Endodermal cell (in vitro differentiated cells): ENCODE results near the gene LDAH. TPM values are rescaled to one million over a fixed set of nuclear protein-coding genes. Genes with fewer than 3 reads are reported as not detected.

Source experiments
- DNase-seq: peaks from one replicate; pipeline ENCODE4 v3.0.0-alpha.2; 2017
- H3K27ac ChIP-seq: 2 replicates; pipeline ENCODE4 v1.5.1; 2013; ENCODE audit warnings: mild to moderate bottlenecking, low read depth, low read length, moderate library complexity
- H3K27me3 ChIP-seq: 2 replicates; pipeline ENCODE4 v1.6.1; 2013; ENCODE audit warnings: mild to moderate bottlenecking, low read length, moderate library complexity; ENCODE audit not compliant: insufficient read depth, control insufficient read depth, poor library complexity, severe bottlenecking
- H3K36me3 ChIP-seq: 2 replicates; pipeline ENCODE4 v1.7.0; 2013; ENCODE audit warnings: mild to moderate bottlenecking, low read length, moderate library complexity; ENCODE audit not compliant: control insufficient read depth, insufficient read depth
- H3K4me1 ChIP-seq: one replicate; pipeline ENCODE4 v1.7.0; 2013; ENCODE audit warnings: low read length; ENCODE audit not compliant: control insufficient read depth, insufficient read depth
- H3K4me3 ChIP-seq: 2 replicates; pipeline ENCODE4 v1.5.1; 2013; ENCODE audit warnings: mild to moderate bottlenecking, low read length, moderate library complexity
- H3K9ac ChIP-seq: 2 replicates; pipeline ENCODE4 v1.6.1; 2013; ENCODE audit warnings: mild to moderate bottlenecking, low read length, moderate library complexity; ENCODE audit not compliant: poor library complexity, severe bottlenecking; ENCODE audit errors: extremely low read depth
- H3K9me3 ChIP-seq: 2 replicates; pipeline ENCODE4 v1.6.1; 2013; ENCODE audit warnings: mild to moderate bottlenecking, low read length, moderate library complexity; ENCODE audit not compliant: control insufficient read depth
- H3K27ac Mint-ChIP-seq: 2 replicates; pipeline ENCODE4 v1.8.0; 2020; ENCODE audit warnings: mixed read lengths
- H3K27me3 Mint-ChIP-seq: 2 replicates; pipeline ENCODE4 v1.8.0; 2021; ENCODE audit warnings: mild to moderate bottlenecking, mixed read lengths; ENCODE audit not compliant: insufficient read depth
- H3K36me3 Mint-ChIP-seq: 2 replicates; pipeline ENCODE4 v1.8.0; 2020; ENCODE audit warnings: low read depth, mixed read lengths
- H3K4me1 Mint-ChIP-seq: 2 replicates; pipeline ENCODE4 v1.8.0; 2020; ENCODE audit warnings: mixed read lengths
- H3K4me3 Mint-ChIP-seq: 2 replicates; pipeline ENCODE4 v1.8.0; 2020; ENCODE audit warnings: mild to moderate bottlenecking, moderate library complexity, mixed read lengths
- H3K9me3 Mint-ChIP-seq: 2 replicates; pipeline ENCODE4 v1.8.0; 2020; ENCODE audit warnings: mild to moderate bottlenecking, mixed read lengths
- CTCF ChIP-seq: fragments of 200-600 bp; sonication (generic); conservative IDR thresholded peaks from 2 replicates; pipeline ENCODE4 v1.5.0; 2021; ENCODE audit warnings: antibody characterized with exemption, mild to moderate bottlenecking
- WGBS, 2 experiments: methylation state at CpG; one replicate each; pipeline versions ENCODE4 v1.1.5 to v1.1.7; 2013; ENCODE audit warnings: missing lambda C conversion rate in 2 of 2, mixed read lengths in 1 of 2; ENCODE audit not compliant: insufficient coverage in 1 of 2, insufficient read length in 1 of 2; 5-methylcytosine and 5-hydroxymethylcytosine counted together
- total RNA-seq, 2 donors: library from RNA; stranded (reverse); fragmentation: NEBNext Ultra II Directional in 1 of 2; extraction: Animal tissue kit (Norgen Biotek cat#: 25700) in 1 of 2; gene quantifications; 2 replicates in 1 of 2; 3 replicates in 1 of 2; pipeline ENCODE4 v1.2.1, GENCODE V29; 2021

Gene LDAH
- total RNA-seq, 2 donors from 2014 or later: 28.7 to 42.2 TPM

GRCh38 chr2:20697322-20697934, 125.5 kb downstream of the LDAH start:
- Mint-ChIP-seq H3K27me3 (no peaks in the 10 kb centered on the region), H3K4me3 (no peak overlapping the region), H3K27ac (no peak overlapping the region), H3K36me3 (no peaks in the 10 kb centered on the region), H3K9me3 (no peaks in the 10 kb centered on the region), H3K4me1 (no peaks in the 10 kb centered on the region)
- Histone ChIP-seq H3K4me1 (no peaks in the 10 kb centered on the region), H3K27ac (no peak overlapping the region), H3K9ac (no peak overlapping the region), H3K4me3 (no peak overlapping the region), H3K27me3 (no peaks in the 10 kb centered on the region), H3K36me3 (peaks cover 26% of the 10 kb centered on the region), H3K9me3 (no peaks in the 10 kb centered on the region)
- no CpG with 5 or more reads among the region's 2 CpGs for WGBS, 2 experiments
- TF ChIP-seq CTCF: no peak
- no peak for DNase-seq

GRCh38 chr2:20696366-20696765, 126.5 kb downstream of the LDAH start:
- Histone ChIP-seq H3K36me3 (peaks cover 26% of the 10 kb centered on the region), H3K27ac (no peak overlapping the region), H3K27me3 (no peaks in the 10 kb centered on the region), H3K9me3 (no peaks in the 10 kb centered on the region), H3K4me3 (no peak overlapping the region), H3K4me1 (no peaks in the 10 kb centered on the region), H3K9ac (no peak overlapping the region)
- no peaks in the 10 kb centered on the region for H3K4me1 Mint-ChIP-seq
- H3K4me3 Mint-ChIP-seq: no peak overlapping the region
- no peaks in the 10 kb centered on the region for H3K9me3 Mint-ChIP-seq
- no peak overlapping the region for H3K27ac Mint-ChIP-seq
- 97 to 100% methylated on average over 1 to 2 of the region's 2 CpGs for WGBS, 2 experiments
- H3K27me3 Mint-ChIP-seq: no peaks in the 10 kb centered on the region
- no peaks in the 10 kb centered on the region for H3K36me3 Mint-ChIP-seq
- no peak for TF ChIP-seq CTCF
- DNase-seq: no peak

- no peaks in the 10 kb centered on the region for H3K4me1 Mint-ChIP-seq
- no peaks in the 10 kb centered on the region for H3K27me3 ChIP-seq
- WGBS, 2 experiments: 88 to 96% methylated on average over 3 of the region's 3 CpGs
- peaks cover 8% of the 10 kb centered on the region for H3K36me3 ChIP-seq
- no peaks in the 10 kb centered on the region for H3K4me1 ChIP-seq
- no peak for DNase-seq
- H3K27ac Mint-ChIP-seq: no peak overlapping the region
- TF ChIP-seq CTCF: no peak
- peaks cover 8% of the 10 kb centered on the region for H3K36me3 Mint-ChIP-seq
- no peaks in the 10 kb centered on the region for H3K27me3 Mint-ChIP-seq
- H3K9me3 ChIP-seq: no peaks in the 10 kb centered on the region
- no peak overlapping the region for H3K27ac ChIP-seq
- H3K4me3 ChIP-seq: no peak overlapping the region
- H3K9me3 Mint-ChIP-seq: peaks cover 3% of the 10 kb centered on the region
- H3K4me3 Mint-ChIP-seq: no peak overlapping the region
- no peak overlapping the region for H3K9ac ChIP-seq
Observed at GRCh38 chr2:20693317-20693716, 129.6 kb downstream of the LDAH start.
